Liver (tissue), 9 donors: ENCODE data around the gene DSTYK. TPM values are rescaled to one million over a fixed set of nuclear protein-coding genes. Genes with fewer than 3 reads are reported as not detected.

Source experiments
- DNase-seq: peaks from one replicate; pipeline ENCODE4 v3.0.0-alpha.2; 2017; ENCODE audit warnings: low spot score
- H3K27ac ChIP-seq, 2 donors: one replicate each; pipeline ENCODE4 v1.7.0; 2013; ENCODE audit warnings: inconsistent platforms in 2 of 2, low read length in 2 of 2, control low read depth in 1 of 2, low read depth in 1 of 2, mild to moderate bottlenecking in 1 of 2
- H3K27me3 ChIP-seq, 4 donors: one replicate each; pipeline versions ENCODE4 v1.6.1 to v1.7.0; 2013; ENCODE audit warnings: low read length in 3 of 4, inconsistent platforms in 1 of 4, mild to moderate bottlenecking in 1 of 4, moderate library complexity in 1 of 4; ENCODE audit not compliant: control insufficient read depth in 4 of 4, insufficient read depth in 4 of 4
- H3K36me3 ChIP-seq, 4 donors: one replicate each; pipeline versions ENCODE4 v1.6.1 to v1.7.0; 2013; ENCODE audit warnings: low read length in 3 of 4, mild to moderate bottlenecking in 3 of 4, low read depth in 1 of 4, moderate library complexity in 1 of 4; ENCODE audit not compliant: control insufficient read depth in 4 of 4, insufficient read depth in 3 of 4
- H3K4me1 ChIP-seq, 4 donors: one replicate each; pipeline versions ENCODE4 v1.6.1 to v1.7.0; 2013; ENCODE audit warnings: low read length in 3 of 4, mild to moderate bottlenecking in 3 of 4, moderate library complexity in 1 of 4; ENCODE audit not compliant: control insufficient read depth in 4 of 4, insufficient read depth in 4 of 4
- H3K4me3 ChIP-seq, 3 donors: one replicate each; pipeline versions ENCODE4 v1.6.1 to v1.7.0; 2013; ENCODE audit warnings: low read length in 3 of 3, control low read depth in 1 of 3, low read depth in 1 of 3, mild to moderate bottlenecking in 1 of 3
- H3K9ac ChIP-seq, 2 donors: one replicate each; pipeline ENCODE4 v1.7.0; 2013; ENCODE audit warnings: low read length in 2 of 2, mild to moderate bottlenecking in 2 of 2, moderate library complexity in 2 of 2, control low read depth in 1 of 2, low read depth in 1 of 2
- H3K9me3 ChIP-seq, 4 donors: one replicate each; pipeline versions ENCODE4 v1.6.1 to v1.7.0; 2013; ENCODE audit warnings: low read length in 3 of 4; ENCODE audit not compliant: control insufficient read depth in 4 of 4
- ATF3 ChIP-seq: IDR thresholded peaks from 2 replicates; pipeline ENCODE4 v1.6.1; 2016; ENCODE audit warnings: antibody characterized with exemption
- CTCF ChIP-seq: fragments of 150-350 bp; IDR thresholded peaks from 2 replicates; pipeline ENCODE4 v1.5.1; 2017; ENCODE audit warnings: improper control_type of control experiment, low read depth, low read length; ENCODE audit not compliant: missing input control
- EGR1 ChIP-seq, 2 donors: IDR thresholded peaks; 2 replicates each; pipeline ENCODE4 v1.6.1; 2016 to 2018; ENCODE audit warnings: antibody characterized with exemption in 2 of 2, low read depth in 2 of 2
- FOXA1 ChIP-seq: IDR thresholded peaks from 2 replicates; pipeline ENCODE4 v1.6.1; 2016; ENCODE audit warnings: antibody characterized with exemption
- FOXA2 ChIP-seq: IDR thresholded peaks from 2 replicates; pipeline ENCODE4 v1.6.1; 2016; ENCODE audit warnings: antibody characterized with exemption
- GABPA ChIP-seq, 2 donors: IDR thresholded peaks in 1 of 2; conservative IDR thresholded peaks in 1 of 2; 2 replicates each; pipeline ENCODE4 v1.6.1; 2016; ENCODE audit warnings: antibody characterized with exemption in 2 of 2, mild to moderate bottlenecking in 1 of 2, moderate library complexity in 1 of 2
- HNF4A ChIP-seq, 2 donors: conservative IDR thresholded peaks; 2 replicates each; pipeline ENCODE4 v1.6.1; 2016; ENCODE audit warnings: antibody characterized with exemption in 2 of 2, mild to moderate bottlenecking in 2 of 2
- HNF4G ChIP-seq: IDR thresholded peaks from 2 replicates; pipeline ENCODE4 v1.6.1; 2016; ENCODE audit warnings: antibody characterized with exemption
- JUND ChIP-seq, 2 donors: IDR thresholded peaks; 2 replicates each; pipeline ENCODE4 v1.6.1; 2016; ENCODE audit warnings: antibody characterized with exemption in 2 of 2
- MAX ChIP-seq: IDR thresholded peaks from 2 replicates; pipeline ENCODE4 v1.6.1; 2016; ENCODE audit warnings: antibody characterized with exemption
- NR2F2 ChIP-seq: IDR thresholded peaks from 2 replicates; pipeline ENCODE4 v1.6.1; 2016; ENCODE audit warnings: antibody characterized with exemption
- RAD21 ChIP-seq, 2 donors: IDR thresholded peaks; 2 replicates each; pipeline ENCODE4 v1.6.1; 2016; ENCODE audit warnings: antibody characterized with exemption in 2 of 2, mild to moderate bottlenecking in 2 of 2
- REST ChIP-seq: IDR thresholded peaks from 2 replicates; pipeline ENCODE4 v1.6.1; 2016; ENCODE audit warnings: antibody characterized with exemption, mild to moderate bottlenecking
- RXRA ChIP-seq, 2 donors: IDR thresholded peaks; 2 replicates each; pipeline ENCODE4 v1.6.1; 2017 to 2018; ENCODE audit warnings: antibody characterized with exemption in 2 of 2, mild to moderate bottlenecking in 1 of 2
- SP1 ChIP-seq: IDR thresholded peaks from 2 replicates; pipeline ENCODE4 v1.6.1; 2018; ENCODE audit warnings: antibody characterized with exemption, mild to moderate bottlenecking
- TAF1 ChIP-seq: conservative IDR thresholded peaks from 2 replicates; pipeline ENCODE4 v1.6.1; 2016; ENCODE audit warnings: antibody characterized with exemption, mild to moderate bottlenecking
- YY1 ChIP-seq: IDR thresholded peaks from 2 replicates; pipeline ENCODE4 v1.6.1; 2016; ENCODE audit warnings: antibody characterized with exemption, mild to moderate bottlenecking
- ZBTB33 ChIP-seq: IDR thresholded peaks from 2 replicates; pipeline ENCODE4 v1.6.1; 2016; ENCODE audit warnings: antibody characterized with exemption
- WGBS: extraction: QIAGEN DNeasy Blood & Tissue Kit; methylation state at CpG from one replicate; pipeline ENCODE4 v1.1.7; 2013; 5-methylcytosine and 5-hydroxymethylcytosine counted together
- polyA plus RNA-seq, 2 donors: library from polyadenylated mRNA; stranded (reverse) in 1 of 2; unstranded in 1 of 2; fragments of 200-250 nt in 1 of 2; fragments of >200 nt in 1 of 2; fragmentation: Nextera tagmentation in 1 of 2; extraction: Ambion mirVana in 1 of 2; gene quantifications; one replicate each; pipeline versions ENCODE4 v1.2.1 to v1.2.3, GENCODE V29; 2013 to 2015
- total RNA-seq, 2 donors: library from RNA; depleted of rRNA; stranded (reverse); fragments of >200 nt; gene quantifications; one replicate each; pipeline ENCODE4 v1.2.3, GENCODE V29; 2014
- donor health status: healthy.
- donor health status: healthy.
- donor health status: healthy.
- donor health status: healthy.
- donor health status: healthy.

Gene DSTYK
- total and polyA plus RNA-seq, 4 donors: 1.5 to 9.9 (median 3.0) TPM

GRCh38 chr1:205214756-205215155, 3.3 kb upstream of the DSTYK start:
- Histone ChIP-seq H3K4me3 (no peak overlapping the region), H3K27me3 (no peaks in the 10 kb centered on the region)
- WGBS: 60% methylated on average over 1 of the region's 1 CpG

More at GRCh38 chr1:205214756-205215155, 3.3 kb upstream of the DSTYK start:
- H3K36me3 ChIP-seq: no peaks in the 10 kb centered on the region
- H3K4me1 ChIP-seq: peaks cover 3 to 12% (median 5%) of the 10 kb centered on the region in 4 donors
- no peak for TF ChIP-seq REST
- TF ChIP-seq ZBTB33: no peak
- no peak for TF ChIP-seq YY1
- TF ChIP-seq MAX: no peak
- TF ChIP-seq ATF3: no peak
- TF ChIP-seq SP1: no peak
- TF ChIP-seq RAD21 (IDR thresholded peaks at IDR 0.05): no peak
- TF ChIP-seq HNF4A (conservative IDR thresholded peaks at IDR 0.05): no peak
- no peak for TF ChIP-seq JUND (IDR thresholded peaks at IDR 0.05)
- no peak for TF ChIP-seq RXRA (IDR thresholded peaks at IDR 0.05)
- no peak for TF ChIP-seq CTCF
- TF ChIP-seq GABPA (IDR thresholded peaks at IDR 0.05 in 1 of 2, conservative IDR thresholded peaks at IDR 0.05 in 1 of 2): no peak
- no peak for TF ChIP-seq TAF1
- TF ChIP-seq NR2F2: no peak
- no peak for TF ChIP-seq FOXA1
- no peak for TF ChIP-seq FOXA2
- TF ChIP-seq EGR1 (IDR thresholded peaks at IDR 0.05; ENCODE audit: low read depth in 2 of 2): no peak
- TF ChIP-seq HNF4G: no peak
- no peak for DNase-seq
- H3K9ac ChIP-seq: no peak overlapping the region
- no peaks in the 10 kb centered on the region for H3K9me3 ChIP-seq
- no peak overlapping the region for H3K27ac ChIP-seq
